K562 (cell line): Measurements from ENCODE around the gene EEF1AKMT1. TPM values are rescaled to one million over a fixed set of nuclear protein-coding genes. Genes with fewer than 3 reads are reported as not detected.

Source experiments
- BRF2 ChIP-seq: IDR thresholded peaks from 3 replicates; pipeline ENCODE4 v1.6.1; 2011; ENCODE audit warnings: borderline replicate concordance, mild to moderate bottlenecking; ENCODE audit not compliant: insufficient read length, insufficient read depth
- CEBPB ChIP-seq: fragments of 450-650 bp; IDR thresholded peaks from 2 replicates; pipeline ENCODE4 v1.6.1; 2016; ENCODE audit warnings: missing genetic modification characterization, missing compliant biosample characterization
- CXXC5 ChIP-seq: fragments of 250-450 bp; sonication (Bioruptor Pico); IDR thresholded peaks from 2 replicates; pipeline ENCODE4 v1.8.0; 2022; ENCODE audit warnings: inconsistent platforms, mild to moderate bottlenecking, moderate library complexity
- FIP1L1 ChIP-seq: fragments of 200-400 bp; formaldehyde crosslinking; IDR thresholded peaks from 2 replicates; pipeline ENCODE4 v1.6.1; 2018; ENCODE audit warnings: mild to moderate bottlenecking, low read depth, low read length; ENCODE audit not compliant: poor library complexity, severe bottlenecking
- GABPA ChIP-seq: fragments of 200-800 bp; sonication (Bioruptor generic); conservative IDR thresholded peaks from 2 replicates; pipeline ENCODE4 v1.6.1; 2016; ENCODE audit warnings: low read depth, missing genetic modification characterization, missing compliant biosample characterization
- GTF2B ChIP-seq: IDR thresholded peaks from 2 replicates; pipeline ENCODE4 v1.6.1; 2011; ENCODE audit not compliant: insufficient read length; ENCODE audit errors: extremely low read depth
- HDAC2 ChIP-seq: fragments of 450-650 bp; IDR thresholded peaks from 2 replicates; pipeline ENCODE4 v1.6.1; 2016; ENCODE audit warnings: mild to moderate bottlenecking
- ID3 ChIP-seq, 2 experiments: fragments of 250-450 bp in 1 of 2; fragments of 450-650 bp in 1 of 2; sonication (Bioruptor Pico) in 1 of 2; IDR thresholded peaks; 2 replicates each; pipeline versions ENCODE4 v1.6.1 to v1.8.0; 2016 to 2021; ENCODE audit warnings: mild to moderate bottlenecking in 2 of 2, moderate library complexity in 2 of 2, missing compliant biosample characterization in 1 of 2, missing genetic modification characterization in 1 of 2
- MAFG ChIP-seq: fragments of 450-650 bp; conservative IDR thresholded peaks from 2 replicates; pipeline ENCODE4 v1.6.1; 2016; ENCODE audit warnings: missing genetic modification characterization, missing compliant biosample characterization
- MITF ChIP-seq: IDR thresholded peaks from 2 replicates; pipeline ENCODE4 v1.6.1; 2014; ENCODE audit warnings: antibody characterized with exemption
- MYNN ChIP-seq, 2 experiments: sonication (generic); formaldehyde crosslinking in 1 of 2; IDR thresholded peaks; 2 replicates each; pipeline versions ENCODE4 v1.5.0 to v1.6.1; 2016 to 2020; ENCODE audit warnings: antibody characterized with exemption in 1 of 2, missing genetic modification reagents in 1 of 2
- PCBP1 ChIP-seq: fragments of 200-400 bp; formaldehyde crosslinking; IDR thresholded peaks from 2 replicates; pipeline ENCODE4 v1.6.1; 2018; ENCODE audit warnings: mild to moderate bottlenecking, low read depth, low read length; ENCODE audit not compliant: poor library complexity, severe bottlenecking
- RBM34 ChIP-seq: fragments of 200-400 bp; formaldehyde crosslinking; IDR thresholded peaks from 2 replicates; pipeline ENCODE4 v1.6.1; 2018; ENCODE audit warnings: low read length, borderline replicate concordance; ENCODE audit not compliant: insufficient read depth
- SNRNP70 ChIP-seq: fragments of 200-400 bp; formaldehyde crosslinking; optimal IDR thresholded peaks from 2 replicates; pipeline ENCODE3; 2017; ENCODE audit warnings: low read depth, low read length
- TEAD2 ChIP-seq: fragments of 450-650 bp; IDR thresholded peaks from 2 replicates; pipeline ENCODE4 v1.6.1; 2016; ENCODE audit warnings: missing genetic modification characterization, control low read depth, missing compliant biosample characterization
- USF1 ChIP-seq: sonication (generic); formaldehyde crosslinking; IDR thresholded peaks from 2 replicates; pipeline ENCODE4 v1.9.0; 2022; ENCODE audit warnings: mild to moderate bottlenecking, missing genetic modification reagents
- ZNF445 ChIP-seq: fragments of 250-450 bp; sonication (Bioruptor Pico); IDR thresholded peaks from 2 replicates; pipeline ENCODE4 v1.4.0; 2020; ENCODE audit warnings: low read depth, mild to moderate bottlenecking, moderate library complexity
- ZNF512 ChIP-seq: IDR thresholded peaks from 2 replicates; pipeline ENCODE4 v1.6.1; 2016; ENCODE audit warnings: missing genetic modification characterization, missing compliant biosample characterization
- ZNF586 ChIP-seq: fragments of 450-650 bp; formaldehyde crosslinking; conservative IDR thresholded peaks from 2 replicates; pipeline ENCODE4 v1.4.0; 2020; ENCODE audit warnings: mild to moderate bottlenecking, moderate library complexity
- ZNF778 ChIP-seq: fragments of 450-650 bp; formaldehyde crosslinking; IDR thresholded peaks from 2 replicates; pipeline ENCODE4 v1.4.0; 2020; ENCODE audit warnings: mild to moderate bottlenecking, moderate library complexity
- polyA plus RNA-seq, 8 experiments: library from polyadenylated mRNA; depleted of rRNA in 4 of 8; stranded (reverse) in 5 of 8; unstranded in 3 of 8; fragments of >200 nt; fragmentation: Nextera tagmentation in 2 of 8; fragmentation: Illumina TruSeq in 1 of 8; extraction: Ambion mirVana in 2 of 8; extraction: Trizol in 1 of 8; gene quantifications; 2 replicates each; pipeline versions ENCODE4 v1.2.1 to v1.2.3, GENCODE V29; 2011 to 2014; ENCODE audit warnings: inconsistent platforms in 1 of 8, missing spikeins in 1 of 8
- total RNA-seq, 7 experiments: library from RNA; depleted of rRNA in 6 of 7; stranded (reverse); fragments of >200 nt in 6 of 7; fragmentation: Illumina TruSeq in 2 of 7; extraction: Trizol in 2 of 7; gene quantifications; 2 replicates each; pipeline versions ENCODE4 v1.2.1 to v1.2.3, GENCODE V29; 2011 to 2021; ENCODE audit warnings: low replicate concordance in 1 of 7

EEF1AKMT1 gene
- total and polyA plus RNA-seq, 9 of the 15 experiments (the other 6 are each of a cell fraction or from before 2014, with no cell fraction given): 5.3 to 36.3 (median 7.9) TPM

- TF ChIP-seq USF1: no peak; the same call in 1 of the 2 replicates
- TF ChIP-seq SNRNP70: no peak
- TF ChIP-seq GTF2B: no peak
- no peak for TF ChIP-seq ZNF778 (CRISPR knock-in tag)
- no peak for TF ChIP-seq RBM34
- TF ChIP-seq CXXC5 (CRISPR knock-in tag): peak; percentile 56
- TF ChIP-seq MITF: no peak
- TF ChIP-seq MYNN (IDR thresholded peaks at IDR 0.05): no peak
- no peak for TF ChIP-seq MYNN (CRISPR knock-in tag; IDR thresholded peaks at IDR 0.05)
- TF ChIP-seq CEBPB (tag): peak; percentile 99
- no peak for TF ChIP-seq TEAD2 (tag)
- TF ChIP-seq ZNF512 (tag): no peak
- no peak for TF ChIP-seq HDAC2
- no peak for TF ChIP-seq MAFG (tag)
- no peak for TF ChIP-seq ZNF445 (CRISPR knock-in tag)
- TF ChIP-seq ZNF586 (CRISPR knock-in tag): no peak
- no peak for TF ChIP-seq FIP1L1
- peak; percentile 47; the same call in 1 of the 2 replicates for TF ChIP-seq GABPA
- no peak for TF ChIP-seq PCBP1
- TF ChIP-seq ID3 (CRISPR knock-in tag; IDR thresholded peaks at IDR 0.05): no peak
- TF ChIP-seq ID3 (tag; IDR thresholded peaks at IDR 0.05): no peak
- no peak for TF ChIP-seq BRF2
These were observed at the start of gene EEF1AKMT1 (continued) for GRCh38 chr13:20773194-20774080.
